IPS-15b (cell line): ENCODE results near the gene CCNB2.
"Not testable (repeated sequence)": the region's sequence is repeated elsewhere in the genome, so short reads cannot be mapped to it uniquely, and the experiment has no call there.

Source experiments
- H3K27me3 ChIP-seq: one replicate; pipeline ENCODE4 v1.6.1; 2013; ENCODE audit warnings: low read length; ENCODE audit not compliant: control insufficient read depth, insufficient read depth
- H3K36me3 ChIP-seq: one replicate; pipeline ENCODE4 v1.6.1; 2013; ENCODE audit warnings: low read length; ENCODE audit not compliant: control insufficient read depth, insufficient read depth
- H3K4me1 ChIP-seq: one replicate; pipeline ENCODE4 v1.6.1; 2013; ENCODE audit warnings: mild to moderate bottlenecking, low read length; ENCODE audit not compliant: control insufficient read depth, insufficient read depth
- H3K4me3 ChIP-seq: one replicate; pipeline ENCODE4 v1.5.1; 2013; ENCODE audit warnings: low read depth, low read length
- H3K9ac ChIP-seq: one replicate; pipeline ENCODE4 v1.6.1; 2013; ENCODE audit warnings: low read depth, mild to moderate bottlenecking, low read length
- H3K9me3 ChIP-seq: one replicate; pipeline ENCODE4 v1.6.1; 2013; ENCODE audit warnings: mild to moderate bottlenecking, low read length; ENCODE audit not compliant: control insufficient read depth, insufficient read depth

The CCNB2 gene

DNA sequence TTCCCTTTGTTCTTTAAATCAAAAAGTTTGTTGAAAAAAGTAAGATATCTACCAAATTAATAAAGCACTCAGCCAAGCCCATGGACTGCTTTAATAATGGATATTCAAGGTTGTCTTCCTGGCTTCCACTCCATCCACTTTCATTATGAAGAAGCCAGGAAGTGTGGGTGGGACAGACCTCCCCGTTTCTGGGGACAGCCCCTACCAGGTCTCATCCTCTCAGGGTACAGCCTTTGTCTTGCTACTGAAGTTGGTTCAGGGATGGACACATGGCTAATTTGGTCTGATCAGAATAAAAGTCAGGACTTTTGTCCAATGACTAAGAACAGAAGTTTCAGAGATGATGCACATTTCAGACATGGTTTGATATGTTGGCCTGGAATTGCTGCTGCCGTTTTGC, 32.6 kb downstream of the CCNB2 start:
- Histone ChIP-seq H3K36me3 (peaks cover 19% of the 10 kb centered on the region), H3K9ac (no peak overlapping the region), H3K27me3 (no peaks in the 10 kb centered on the region), H3K9me3 (no peaks in the 10 kb centered on the region), H3K4me1 (no peaks in the 10 kb centered on the region), H3K4me3 (no peak overlapping the region)

- peaks cover 19% of the 10 kb centered on the region for H3K36me3 ChIP-seq
- no peaks in the 10 kb centered on the region for H3K4me1 ChIP-seq
- H3K4me3 ChIP-seq: no peak overlapping the region
- H3K9me3 ChIP-seq: no peaks in the 10 kb centered on the region
- no peak overlapping the region for H3K9ac ChIP-seq
- H3K27me3 ChIP-seq: no peaks in the 10 kb centered on the region
These were observed 33.3 kb downstream of the CCNB2 start for GRCh38 chr15:59138243-59138642.

GRCh38 chr15:59140422-59141226, 35.7 kb downstream of the CCNB2 start:
- H3K4me1 ChIP-seq: no peaks in the 10 kb centered on the region
- peaks cover 16% of the 10 kb centered on the region for H3K36me3 ChIP-seq
- H3K9me3 ChIP-seq: no peaks in the 10 kb centered on the region
- no peak overlapping the region for H3K4me3 ChIP-seq
- no peak overlapping the region for H3K9ac ChIP-seq
- H3K27me3 ChIP-seq: no peaks in the 10 kb centered on the region

DNA sequence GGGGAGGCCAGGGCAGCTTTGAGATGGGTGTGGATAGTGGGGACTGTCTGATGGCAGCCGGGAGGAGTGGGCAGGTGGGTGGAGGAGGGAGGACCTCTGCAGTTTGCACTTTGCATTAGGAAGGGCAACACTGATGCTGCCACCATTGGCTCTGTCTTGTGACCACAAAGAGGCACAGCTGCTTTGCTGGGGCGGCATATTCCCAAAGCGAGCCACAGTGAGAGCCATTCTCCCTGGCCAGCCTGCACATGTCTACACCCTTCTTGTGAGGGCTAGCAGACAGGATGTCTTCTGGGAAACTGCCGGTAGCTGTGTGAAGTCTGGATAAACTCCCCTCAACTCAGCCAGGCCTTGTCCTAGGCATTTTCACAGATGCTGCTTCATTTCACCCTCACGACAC, 38.3 kb downstream of the CCNB2 start:
- Histone ChIP-seq H3K36me3 (peaks cover 11% of the 10 kb centered on the region), H3K9me3 (no peaks in the 10 kb centered on the region), H3K27me3 (no peaks in the 10 kb centered on the region), H3K9ac (no peak overlapping the region), H3K4me1 (peaks cover 2% of the 10 kb centered on the region), H3K4me3 (no peak overlapping the region)

GRCh38 chr15:59144594-59144993, 39.6 kb downstream of the CCNB2 start:
- H3K9ac ChIP-seq, H3K27me3 ChIP-seq, H3K4me3 ChIP-seq, H3K9me3 ChIP-seq, H3K4me1 ChIP-seq: not testable (repeated sequence)
- peaks cover 11% of the 10 kb centered on the region for H3K36me3 ChIP-seq

GRCh38 chr15:59147666-59148065, 42.7 kb downstream of the CCNB2 start:
- no peak overlapping the region for H3K4me3 ChIP-seq
- no peaks in the 10 kb centered on the region for H3K9me3 ChIP-seq
- no peak overlapping the region for H3K9ac ChIP-seq
- H3K27me3 ChIP-seq: no peaks in the 10 kb centered on the region
- peaks cover 20% of the 10 kb centered on the region for H3K36me3 ChIP-seq
- H3K4me1 ChIP-seq: peaks cover 7% of the 10 kb centered on the region

GRCh38 chr15:59148153-59148833, 43.3 kb downstream of the CCNB2 start:
- H3K27me3 ChIP-seq: no peaks in the 10 kb centered on the region
- no peak overlapping the region for H3K9ac ChIP-seq
- peaks cover 7% of the 10 kb centered on the region for H3K4me1 ChIP-seq
- peaks cover 23% of the 10 kb centered on the region for H3K36me3 ChIP-seq
- no peak overlapping the region for H3K4me3 ChIP-seq
- no peaks in the 10 kb centered on the region for H3K9me3 ChIP-seq

DNA sequence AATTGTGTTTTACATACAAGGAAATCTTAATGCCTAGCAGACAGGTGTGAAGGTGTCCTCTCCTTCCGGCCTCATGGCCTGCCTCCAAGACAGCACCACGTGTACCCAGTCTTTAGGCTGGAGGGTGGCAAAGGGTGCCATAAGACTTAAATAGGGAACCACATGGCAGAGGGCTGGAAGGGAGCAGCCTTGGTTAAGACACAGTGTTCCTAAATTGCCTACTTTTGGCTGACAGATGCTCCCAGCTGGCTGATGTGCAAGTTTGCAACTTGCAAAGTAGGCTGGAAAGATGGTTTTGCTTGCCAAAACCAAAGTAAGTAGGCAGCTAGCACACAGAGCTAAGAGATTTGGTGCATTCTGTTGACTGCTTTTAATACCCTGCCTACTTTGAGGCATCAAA, 45.2 kb downstream of the CCNB2 start:
- no peaks in the 10 kb centered on the region for H3K9me3 ChIP-seq
- H3K36me3 ChIP-seq: peaks cover 27% of the 10 kb centered on the region
- no peak overlapping the region for H3K4me3 ChIP-seq
- H3K4me1 ChIP-seq: peaks cover 7% of the 10 kb centered on the region
- no peaks in the 10 kb centered on the region for H3K27me3 ChIP-seq
- no peak overlapping the region for H3K9ac ChIP-seq

GRCh38 chr15:59152694-59153450, 47.9 kb downstream of the CCNB2 start:
- Histone ChIP-seq H3K27me3 (no peaks in the 10 kb centered on the region), H3K9ac (no peak overlapping the region), H3K36me3 (peaks cover 27% of the 10 kb centered on the region), H3K4me1 (peaks cover 7% of the 10 kb centered on the region), H3K9me3 (no peaks in the 10 kb centered on the region), H3K4me3 (no peak overlapping the region)

DNA sequence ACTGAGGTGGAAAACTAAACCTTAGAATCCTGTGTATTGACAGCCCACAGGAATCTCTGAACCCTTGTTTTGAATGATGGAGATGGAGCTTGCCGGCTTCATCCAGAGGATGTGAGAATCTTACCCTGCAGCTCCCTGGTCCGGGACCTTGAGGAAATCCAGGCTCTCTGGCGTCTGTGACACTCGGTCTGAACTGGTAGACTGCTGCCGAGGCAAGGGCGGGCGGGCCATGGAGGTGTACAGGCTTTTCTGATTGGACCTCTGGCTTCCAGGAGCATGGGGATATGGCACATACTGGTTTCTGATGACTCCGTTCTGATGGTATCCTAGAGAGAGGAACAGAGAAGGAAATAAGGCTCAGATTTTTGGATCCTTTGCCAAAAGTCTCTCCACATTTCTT, 48.5 kb downstream of the CCNB2 start:
- Histone ChIP-seq H3K4me1 (peaks cover 3% of the 10 kb centered on the region), H3K9ac (no peak overlapping the region), H3K36me3 (peaks cover 28% of the 10 kb centered on the region), H3K4me3 (no peak overlapping the region), H3K27me3 (no peaks in the 10 kb centered on the region), H3K9me3 (no peaks in the 10 kb centered on the region)

GRCh38 chr15:59154243-59154642, 49.3 kb downstream of the CCNB2 start:
- H3K36me3 ChIP-seq: peaks cover 35% of the 10 kb centered on the region
- H3K9me3 ChIP-seq: no peaks in the 10 kb centered on the region
- H3K4me3 ChIP-seq: no peak overlapping the region
- H3K4me1 ChIP-seq: no peaks in the 10 kb centered on the region
- H3K27me3 ChIP-seq: no peaks in the 10 kb centered on the region
- H3K9ac ChIP-seq: no peak overlapping the region
